GM21619 (cell line): Measurements from ENCODE around the gene MSRB1.

Source experiments
- ATAC-seq: cut with Tn5 transposase; IDR thresholded peaks from one replicate; pipeline ENCODE4 v1.9.1; 2021; ENCODE audit not compliant: unreplicated experiment

The MSRB1 gene

DNA sequence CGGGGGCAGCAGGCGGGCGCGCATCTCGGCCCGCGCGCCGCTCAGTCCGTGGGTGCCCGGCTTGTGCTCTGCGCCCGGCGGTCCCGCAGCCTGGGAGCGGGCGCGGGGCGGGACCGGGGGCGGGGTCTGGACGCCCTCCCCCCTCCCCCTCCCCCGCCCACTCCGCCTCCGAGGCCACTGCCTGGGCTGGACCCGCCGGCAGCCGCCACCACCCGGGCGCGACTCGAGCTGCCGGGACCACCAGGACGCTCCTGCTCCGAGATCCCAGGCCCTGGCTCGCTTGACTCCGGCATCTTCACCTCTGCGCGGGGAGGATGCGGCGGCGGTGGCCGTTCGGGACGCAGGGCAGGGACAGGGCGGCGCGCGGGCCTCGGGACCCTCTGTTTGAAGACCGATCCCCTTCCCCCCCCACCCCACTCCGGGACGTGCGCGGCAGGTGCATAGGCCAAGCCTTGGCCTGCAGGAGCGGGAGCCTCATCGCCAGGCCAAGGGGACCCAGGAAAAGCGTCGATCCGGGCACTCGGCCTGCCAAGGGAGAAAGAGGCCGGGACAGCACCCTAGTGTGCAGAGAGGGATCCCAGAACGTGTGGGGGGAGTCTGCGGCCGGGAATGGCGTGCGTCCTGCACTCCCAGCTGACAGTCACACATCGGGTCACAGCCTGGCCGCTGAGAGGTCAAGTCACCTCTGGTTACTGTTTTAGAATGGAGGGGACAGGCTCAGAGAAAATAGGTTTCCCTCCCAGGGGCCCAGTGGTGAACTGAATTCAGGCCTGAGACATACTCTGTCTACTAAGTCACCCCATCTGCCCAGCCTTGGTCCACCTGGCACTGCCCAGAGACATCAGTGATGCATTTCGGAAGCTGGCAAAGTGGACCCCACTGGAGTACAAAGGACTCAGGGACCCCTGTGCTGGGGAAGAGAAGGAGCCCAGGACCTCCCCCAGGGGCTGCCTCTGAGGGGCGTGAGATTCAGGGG, 24.4 kb downstream of the MSRB1 start, which contains the start of gene HS3ST6:
HS3ST6 (minus strand) TSS at position 65 of the 976 bp plus-strand sequence. CDS start 92 bp downstream, outside the sequence.
- ATAC-seq: no peak

DNA sequence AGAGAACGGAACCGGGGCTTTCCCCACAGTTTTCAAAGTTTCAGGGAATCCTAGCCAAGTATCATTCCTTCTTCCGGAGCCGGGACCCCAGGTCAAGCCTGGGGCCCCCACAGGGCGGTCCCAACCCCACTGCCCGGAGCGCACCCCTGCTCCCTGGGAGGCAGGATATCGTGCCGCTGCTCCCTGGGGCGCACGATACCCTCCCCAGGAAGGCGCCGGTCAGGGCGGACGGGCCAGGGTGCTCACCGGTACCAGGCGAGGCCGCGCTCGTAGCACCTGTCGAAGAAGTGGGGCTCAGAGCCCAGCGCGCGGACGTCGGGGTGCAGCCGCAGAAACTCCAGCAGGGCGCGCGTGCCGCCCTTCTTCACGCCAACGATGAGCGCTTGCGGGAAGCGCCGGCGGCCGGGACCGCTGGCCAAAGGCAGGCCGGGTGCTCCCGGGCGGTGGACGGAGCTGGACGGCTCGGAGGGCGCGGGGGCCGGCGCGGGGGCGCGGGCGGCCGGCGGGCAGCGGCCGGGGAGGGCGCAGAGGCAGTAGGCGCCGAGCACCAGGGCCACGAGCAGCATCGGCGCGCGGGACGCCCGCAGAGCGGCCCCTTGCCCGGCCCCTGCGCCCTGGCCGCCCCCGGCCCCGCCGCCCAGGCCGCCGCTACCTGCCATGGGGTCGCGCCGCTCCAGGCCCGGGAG, 25.2 kb downstream of the MSRB1 start:
- ATAC-seq: no peak

DNA sequence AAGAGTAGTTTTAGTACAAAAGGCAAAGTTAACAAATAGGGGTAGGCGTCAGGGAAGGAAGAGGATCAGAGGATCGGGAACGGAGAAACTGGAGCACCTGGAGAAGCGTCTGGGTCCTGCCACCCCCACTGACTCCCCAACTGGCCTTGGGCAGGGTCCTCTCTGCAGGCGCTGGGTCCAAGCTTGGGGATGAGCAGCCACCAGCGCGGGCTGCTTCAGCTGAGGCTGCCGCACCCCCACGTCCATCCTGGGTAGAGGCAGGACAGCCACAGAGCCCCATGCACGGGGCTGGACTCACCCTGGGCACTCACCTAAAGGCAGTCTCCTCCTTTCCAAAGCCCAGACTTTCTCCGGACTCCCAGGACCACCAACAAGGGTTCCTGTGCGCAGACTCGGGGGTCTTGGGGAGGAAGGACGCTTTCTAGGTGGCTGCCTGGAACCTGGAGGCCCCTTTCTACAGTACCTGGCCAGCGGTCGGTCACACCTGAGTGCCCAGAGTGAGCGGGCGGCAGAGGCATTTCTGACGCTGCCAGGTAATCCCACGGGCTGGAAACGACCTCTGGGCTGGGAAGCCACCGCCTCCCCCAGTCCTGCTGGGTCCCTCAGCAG, 25.8 kb downstream of the MSRB1 start:
- no peak for ATAC-seq

DNA sequence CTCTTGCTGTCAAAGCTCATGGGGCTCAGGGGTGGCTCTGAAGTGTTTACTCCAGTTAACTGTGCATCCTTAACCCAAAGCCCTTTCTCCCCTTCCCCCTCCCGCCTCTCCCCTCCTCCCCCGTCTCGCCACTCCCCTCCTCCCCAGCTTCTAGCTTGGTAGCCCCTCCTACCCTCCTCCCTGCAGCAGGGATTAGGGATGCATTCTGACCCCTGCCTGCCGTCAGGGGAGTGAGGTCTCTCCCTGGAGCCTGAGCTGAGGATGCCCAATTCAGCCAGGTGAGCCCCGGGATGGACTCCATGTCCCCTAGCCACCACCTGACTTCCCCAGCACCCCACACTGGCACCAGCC, 26.4 kb downstream of the MSRB1 start:
- no peak for ATAC-seq

GRCh38 chr16:1915732-1916639, 27.0 kb downstream of the MSRB1 start:
- no peak for ATAC-seq

- ATAC-seq: no peak
These were observed 28.0 kb downstream of the MSRB1 start for GRCh38 chr16:1914988-1915387.

DNA sequence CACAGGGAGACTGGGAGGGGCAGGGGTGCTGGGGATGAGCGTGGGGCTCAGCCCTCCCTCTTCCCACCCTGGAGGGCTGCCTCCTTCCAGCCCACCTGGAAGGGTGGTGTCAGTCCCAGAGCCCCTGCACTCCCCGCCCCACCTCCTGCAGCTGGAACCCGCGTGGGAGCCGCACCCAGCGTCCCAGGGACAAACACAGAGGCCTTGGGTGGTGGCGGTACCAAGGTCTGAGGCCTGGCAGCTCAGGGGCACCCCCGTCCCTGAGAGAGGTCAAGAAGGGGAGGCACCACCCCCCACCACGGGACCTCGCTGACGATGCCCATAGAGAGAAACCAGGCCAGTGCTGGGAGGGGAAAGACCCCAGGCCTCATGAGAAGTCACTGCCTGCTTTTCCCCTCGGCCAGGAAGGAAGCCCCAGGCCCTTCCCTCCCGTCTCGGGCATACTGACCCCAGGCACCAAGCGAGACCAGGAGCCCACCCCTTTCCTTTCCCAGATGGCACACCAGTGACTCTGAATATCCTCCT, 28.9 kb downstream of the MSRB1 start:
- ATAC-seq: no peak

DNA sequence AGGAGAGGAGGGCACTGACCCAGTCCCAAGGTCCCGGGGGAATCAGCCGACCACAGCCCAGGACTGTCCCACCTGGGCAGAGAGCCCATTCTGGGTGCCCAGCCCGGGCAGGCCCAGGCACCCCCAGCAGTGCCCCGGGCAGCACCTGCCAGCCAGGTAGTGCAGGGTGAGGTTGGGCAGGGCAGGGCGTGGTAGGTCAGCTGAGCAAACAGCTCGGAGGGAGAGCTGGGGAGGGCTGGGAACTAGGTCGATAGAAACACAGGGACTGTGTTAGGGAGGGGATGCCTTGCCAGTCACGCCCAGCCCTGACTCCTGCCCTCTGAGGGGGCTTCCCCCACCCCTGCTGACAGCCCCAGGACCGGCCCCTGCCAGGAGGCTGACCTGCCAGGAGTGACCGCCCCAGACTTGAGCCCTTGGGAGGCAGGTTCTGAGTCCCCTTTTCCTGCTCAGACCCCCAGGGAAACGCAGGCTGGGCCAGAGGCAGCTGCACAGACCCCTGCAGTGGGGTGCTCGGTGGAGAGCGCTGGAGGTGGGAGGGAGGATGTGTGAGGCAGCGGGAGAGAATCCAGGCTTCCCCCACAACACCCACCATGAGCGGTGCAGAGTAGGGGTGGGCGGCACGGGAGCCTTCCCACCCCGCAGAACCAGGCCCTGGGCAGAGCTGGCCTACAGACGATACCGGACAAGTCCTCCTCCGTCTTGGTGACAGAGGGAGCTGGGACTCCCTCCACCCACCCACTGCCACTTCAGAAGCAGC, 29.5 kb downstream of the MSRB1 start:
- ATAC-seq: no peak

GRCh38 chr16:1912215-1912543, 30.8 kb downstream of the MSRB1 start:
- ATAC-seq: no peak

DNA sequence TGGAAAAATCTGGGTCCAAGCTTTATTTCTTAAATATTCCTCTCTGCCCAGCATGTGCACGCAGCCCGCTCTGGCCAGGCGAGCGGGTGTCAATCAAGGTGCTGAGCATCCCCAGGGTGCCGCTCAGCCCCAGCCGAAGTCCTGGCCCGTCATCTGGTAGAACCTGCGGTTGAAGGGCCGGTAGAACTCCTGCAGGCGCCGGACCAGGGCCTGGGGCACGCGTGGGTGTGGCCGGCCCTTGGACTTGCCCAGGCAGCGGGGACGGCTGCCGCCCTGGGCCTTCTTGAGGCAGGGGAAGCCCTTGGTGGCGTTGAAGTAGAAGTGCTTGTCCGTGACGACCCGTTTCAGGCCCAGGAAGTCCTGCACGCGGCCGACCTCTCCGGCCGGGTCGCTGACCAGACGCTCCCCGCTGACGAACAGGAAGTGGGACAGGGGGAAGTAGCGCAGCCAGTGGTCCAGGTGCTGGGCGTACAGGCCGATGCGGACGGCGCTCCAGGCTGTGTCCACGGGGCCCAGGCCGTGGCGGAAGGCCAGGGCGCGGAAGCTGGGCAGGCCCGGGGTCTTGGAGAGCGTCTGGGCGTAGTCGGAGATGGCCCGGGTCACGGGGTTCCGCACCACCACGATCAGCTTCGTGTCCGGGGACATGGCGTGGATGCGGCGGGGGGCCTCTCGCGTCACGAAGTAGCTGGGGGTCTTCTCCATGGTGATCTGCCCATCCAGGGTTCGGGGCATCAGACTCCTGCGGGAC, 31.4 kb downstream of the MSRB1 start:
- no peak for ATAC-seq

DNA sequence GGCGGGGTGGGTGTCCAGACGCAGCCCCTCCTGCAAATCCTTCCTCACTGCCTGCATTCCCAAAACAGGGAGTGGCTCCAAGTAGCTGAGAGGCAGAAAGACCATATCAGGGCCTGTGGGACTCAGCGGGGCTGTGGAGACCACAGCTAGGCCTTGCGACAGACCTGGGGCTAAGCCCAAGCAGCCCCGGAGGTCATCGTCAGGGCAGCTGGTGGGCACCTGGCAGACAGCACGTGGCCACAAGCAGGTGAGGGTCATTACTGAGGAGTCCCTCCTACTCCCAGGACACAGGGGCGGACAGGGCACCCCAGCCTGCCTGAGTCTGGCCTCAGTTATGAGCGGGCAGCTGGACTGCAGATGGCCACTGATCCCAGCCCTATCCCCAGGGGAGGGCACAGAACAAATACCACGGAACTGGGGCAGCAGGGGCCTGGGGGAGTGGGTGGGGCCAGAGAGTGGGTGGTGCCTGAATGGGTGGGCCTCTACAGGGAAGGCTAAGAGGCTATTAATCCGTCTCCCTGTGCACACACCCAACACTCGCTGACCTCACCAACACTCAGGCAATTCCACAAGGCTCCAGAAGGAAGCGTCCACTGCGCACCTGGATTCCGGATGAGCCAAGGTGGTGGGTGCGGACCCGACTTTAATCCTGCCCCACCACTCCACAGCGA, 33.3 kb downstream of the MSRB1 start:
- no peak for ATAC-seq

DNA sequence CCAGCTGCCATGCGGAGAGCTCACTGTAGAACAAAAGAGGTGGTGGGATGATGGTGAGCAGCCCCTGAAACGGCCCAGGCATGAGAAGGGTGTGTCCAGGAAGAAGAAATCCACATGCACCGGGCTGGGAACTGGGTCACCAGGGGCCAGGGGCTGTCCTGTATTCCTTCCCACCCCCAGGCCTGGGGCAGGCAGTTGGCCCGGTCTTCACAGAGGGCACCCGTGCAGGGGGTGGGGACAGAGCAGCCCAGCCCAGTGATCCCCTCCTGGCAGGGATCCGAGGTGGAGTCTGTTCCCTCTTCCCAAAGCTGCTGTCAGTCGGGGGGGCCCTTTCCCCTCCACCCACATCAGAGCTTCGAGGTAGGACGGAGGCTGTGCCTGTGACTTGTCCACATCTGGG, 34.0 kb downstream of the MSRB1 start:
- ATAC-seq: no peak

DNA sequence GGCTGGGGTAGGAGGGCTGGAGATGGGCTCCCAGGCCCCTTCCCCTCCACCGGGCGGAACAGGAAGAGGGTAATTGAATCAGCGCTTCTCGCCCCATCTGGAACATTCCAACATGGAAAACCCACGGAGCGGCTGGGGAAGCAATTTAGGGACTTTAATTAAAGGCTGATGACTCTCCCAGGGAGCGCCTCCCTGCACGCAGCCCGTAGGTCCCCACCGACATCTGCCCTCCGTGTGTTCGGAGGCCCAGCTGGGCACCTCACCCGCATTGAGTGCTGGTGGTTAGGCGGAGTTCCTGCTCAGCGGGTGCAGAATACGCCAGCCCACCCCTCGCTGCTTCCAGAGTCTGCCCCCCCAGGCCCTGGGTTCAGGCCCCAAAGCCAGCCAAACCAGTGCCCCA, 34.8 kb downstream of the MSRB1 start:
- no peak for ATAC-seq

DNA sequence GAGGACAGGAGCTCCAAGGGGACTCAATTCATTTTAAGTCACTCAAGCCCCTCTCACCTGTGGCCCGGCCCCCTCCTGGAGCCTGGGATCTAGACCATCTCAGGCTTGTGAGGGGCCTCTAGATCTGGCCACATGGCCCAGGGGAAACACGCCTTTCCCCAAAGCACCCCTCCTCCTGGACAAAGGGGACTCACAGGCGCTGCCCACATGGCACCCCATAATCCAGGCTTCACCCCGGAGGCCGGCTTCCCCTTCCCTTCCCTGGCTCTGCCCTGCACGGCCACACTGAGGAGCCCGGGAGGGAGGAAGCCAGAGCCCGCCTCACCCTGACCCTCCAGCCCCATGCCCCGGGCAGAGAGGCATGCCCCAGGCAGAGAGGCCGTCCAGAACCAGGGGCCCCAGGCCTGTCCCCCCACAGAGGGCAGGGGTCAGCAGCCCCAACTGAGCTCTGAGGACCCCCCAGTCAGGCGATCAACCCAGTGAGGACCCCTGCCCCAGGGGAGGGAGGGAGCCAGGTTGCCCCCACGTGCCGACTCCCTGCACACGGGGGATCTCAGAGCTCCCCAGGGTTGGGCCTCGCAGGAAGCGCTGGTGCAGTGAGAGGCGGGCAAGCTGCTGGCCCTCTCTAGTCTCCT, 35.7 kb downstream of the MSRB1 start:
- ATAC-seq: no peak

GRCh38 chr16:1906846-1907165, 36.2 kb downstream of the MSRB1 start:
- ATAC-seq: no peak

DNA sequence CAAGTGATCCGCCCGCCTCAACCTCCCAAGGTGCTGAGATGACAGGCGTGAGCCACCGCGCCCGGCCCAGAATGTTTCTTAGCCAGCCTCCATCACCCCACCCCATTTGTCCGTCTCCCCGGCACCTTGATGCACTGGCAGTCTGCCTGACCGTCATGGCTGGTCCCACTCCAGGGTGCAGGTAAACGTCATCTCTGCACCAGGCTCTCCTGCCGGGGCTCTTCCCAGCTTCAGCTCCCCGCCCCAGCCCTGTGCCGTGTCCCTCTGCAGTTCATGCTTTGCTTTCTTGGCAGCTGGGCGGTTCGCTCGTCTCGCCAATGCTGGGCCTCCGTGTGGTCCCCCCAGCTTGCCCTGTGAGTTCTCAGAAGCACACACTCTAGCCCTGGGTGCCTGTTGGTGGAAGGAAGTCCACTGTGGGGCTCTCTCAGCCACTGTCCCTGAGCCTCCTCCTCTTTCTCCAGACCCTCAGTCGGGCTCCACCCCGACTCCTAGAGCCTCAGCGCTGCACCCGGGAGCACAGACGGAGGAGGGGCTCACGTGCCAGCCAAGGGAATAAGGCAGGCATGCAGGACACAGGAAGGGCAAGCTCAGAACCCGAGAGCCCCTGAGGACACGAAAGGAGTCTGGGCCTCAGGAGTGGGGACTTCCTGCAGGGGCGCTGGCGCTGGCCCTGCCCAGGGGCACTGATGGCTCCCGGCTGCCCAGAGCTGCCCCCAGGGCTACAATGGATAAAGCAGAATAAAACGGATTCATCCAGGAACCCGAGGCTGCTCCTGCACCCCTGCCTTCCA, 36.7 kb downstream of the MSRB1 start:
- ATAC-seq: no peak
